ENCODE measurements around the gene SFMBT1. TPM values are rescaled to one million over a fixed set of nuclear protein-coding genes. Genes with fewer than 3 reads are reported as not detected.

The SFMBT1 gene
- total RNA-seq, 4 donors from 2014 or later, result 16.1 to 45.4 (median 23.0) TPM

DNA sequence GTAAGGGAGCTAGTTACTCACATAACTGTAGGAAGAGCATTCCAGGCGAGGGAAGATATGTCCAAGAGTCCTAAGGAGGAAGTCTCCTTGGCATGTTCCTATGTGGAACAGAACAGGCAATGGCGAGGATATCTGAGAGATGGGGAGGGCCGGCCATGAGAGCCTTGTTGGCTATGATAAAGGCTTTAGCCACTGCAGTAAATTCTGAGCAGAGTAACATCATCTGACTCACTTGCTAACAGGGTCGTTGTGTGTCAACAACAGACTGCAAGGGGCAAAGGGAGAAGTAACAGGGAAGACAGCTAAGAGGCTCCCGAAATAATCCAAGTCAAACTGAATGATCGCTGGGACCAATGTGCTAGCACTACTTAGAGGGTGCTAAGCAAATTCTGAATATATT is 21.6 kb downstream of the SFMBT1 start:
- TF ChIP-seq POLR2A (IDR thresholded peaks at IDR 0.05), result no peak
- TF ChIP-seq, protein P1, sequence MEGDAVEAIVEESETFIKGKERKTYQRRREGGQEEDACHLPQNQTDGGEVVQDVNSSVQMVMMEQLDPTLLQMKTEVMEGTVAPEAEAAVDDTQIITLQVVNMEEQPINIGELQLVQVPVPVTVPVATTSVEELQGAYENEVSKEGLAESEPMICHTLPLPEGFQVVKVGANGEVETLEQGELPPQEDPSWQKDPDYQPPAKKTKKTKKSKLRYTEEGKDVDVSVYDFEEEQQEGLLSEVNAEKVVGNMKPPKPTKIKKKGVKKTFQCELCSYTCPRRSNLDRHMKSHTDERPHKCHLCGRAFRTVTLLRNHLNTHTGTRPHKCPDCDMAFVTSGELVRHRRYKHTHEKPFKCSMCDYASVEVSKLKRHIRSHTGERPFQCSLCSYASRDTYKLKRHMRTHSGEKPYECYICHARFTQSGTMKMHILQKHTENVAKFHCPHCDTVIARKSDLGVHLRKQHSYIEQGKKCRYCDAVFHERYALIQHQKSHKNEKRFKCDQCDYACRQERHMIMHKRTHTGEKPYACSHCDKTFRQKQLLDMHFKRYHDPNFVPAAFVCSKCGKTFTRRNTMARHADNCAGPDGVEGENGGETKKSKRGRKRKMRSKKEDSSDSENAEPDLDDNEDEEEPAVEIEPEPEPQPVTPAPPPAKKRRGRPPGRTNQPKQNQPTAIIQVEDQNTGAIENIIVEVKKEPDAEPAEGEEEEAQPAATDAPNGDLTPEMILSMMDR (IDR thresholded peaks at IDR 0.05), result no peak
- Histone ChIP-seq H3K36me3 (no peaks in the 10 kb centered on the region), H3K4me3 (no peak overlapping the region), H3K9me3 (no peaks in the 10 kb centered on the region), H3K27ac (no peak overlapping the region), H3K4me1 (no peaks in the 10 kb centered on the region), H3K27me3 (no peaks in the 10 kb centered on the region)
- no peak for DNase-seq

DNA sequence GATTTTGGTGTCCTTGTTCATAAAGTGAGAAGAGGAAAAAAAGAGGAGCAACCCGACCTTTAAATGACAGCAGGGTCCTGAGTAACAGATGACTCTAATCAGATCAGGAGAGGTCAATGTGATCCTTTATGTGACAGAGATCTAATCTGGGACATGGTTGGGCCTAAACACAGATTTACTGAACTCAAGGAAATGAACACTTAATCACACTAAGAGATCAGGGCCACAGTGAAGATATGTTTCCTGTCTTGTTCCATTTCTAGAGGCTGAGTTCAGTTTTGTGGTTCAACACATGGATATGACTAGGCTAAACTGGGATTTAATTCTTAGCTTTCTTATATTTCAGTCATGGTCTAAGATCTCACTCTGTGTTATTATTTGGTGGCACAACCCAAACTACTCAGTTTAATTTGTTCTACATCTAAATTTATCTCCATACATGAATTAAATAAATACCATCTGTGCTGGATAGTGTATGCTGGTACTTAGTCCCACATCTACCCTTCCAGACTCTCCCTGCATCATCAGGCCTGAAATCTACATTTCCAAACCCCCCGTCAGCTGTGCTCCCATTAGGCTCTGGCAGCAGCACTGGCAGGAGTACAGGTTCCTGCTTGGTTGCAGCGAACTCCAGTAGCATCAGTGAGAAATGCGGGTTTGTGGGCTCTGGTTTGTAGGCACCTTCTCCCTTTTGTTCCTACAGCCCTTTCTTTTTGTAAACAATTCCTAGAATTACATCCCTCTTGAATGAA is 22.6 kb downstream of the SFMBT1 start:
- no peaks in the 10 kb centered on the region for H3K27me3 ChIP-seq
- no peaks in the 10 kb centered on the region for H3K4me1 ChIP-seq
- TF ChIP-seq, protein P1 (IDR thresholded peaks at IDR 0.05), result no peak
- no peak for TF ChIP-seq POLR2A (IDR thresholded peaks at IDR 0.05)
- DNase-seq, result no peak
- H3K36me3 ChIP-seq, result no peaks in the 10 kb centered on the region
- H3K27ac ChIP-seq, result no peak overlapping the region
- H3K4me3 ChIP-seq, result no peak overlapping the region
- no peaks in the 10 kb centered on the region for H3K9me3 ChIP-seq

DNA sequence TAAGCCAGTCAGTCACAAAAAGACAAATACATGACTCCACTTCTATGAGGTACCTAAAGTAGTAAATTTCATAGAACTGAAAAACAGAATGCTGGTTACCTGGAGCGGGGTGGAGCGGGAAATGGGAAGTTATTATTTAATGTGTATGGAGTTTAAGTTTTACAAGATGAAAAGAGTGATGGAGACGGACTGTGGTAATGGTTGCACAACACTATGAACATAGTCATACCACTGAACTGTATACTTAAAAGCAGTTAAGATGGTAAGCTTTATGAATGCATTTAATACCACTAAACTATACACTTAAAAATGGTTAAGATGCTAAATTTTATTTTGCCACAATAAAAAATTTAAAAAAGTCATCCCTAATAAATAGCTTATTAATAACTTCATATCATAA is 23.2 kb downstream of the SFMBT1 start:
- DNase-seq, result no peak
- Histone ChIP-seq H3K4me1 (no peaks in the 10 kb centered on the region), H3K27ac (no peak overlapping the region), H3K4me3 (no peak overlapping the region), H3K36me3 (no peaks in the 10 kb centered on the region), H3K9me3 (no peaks in the 10 kb centered on the region), H3K27me3 (no peaks in the 10 kb centered on the region)
- TF ChIP-seq POLR2A (IDR thresholded peaks at IDR 0.05), result no peak
- TF ChIP-seq, protein P1 (IDR thresholded peaks at IDR 0.05), result no peak

DNA sequence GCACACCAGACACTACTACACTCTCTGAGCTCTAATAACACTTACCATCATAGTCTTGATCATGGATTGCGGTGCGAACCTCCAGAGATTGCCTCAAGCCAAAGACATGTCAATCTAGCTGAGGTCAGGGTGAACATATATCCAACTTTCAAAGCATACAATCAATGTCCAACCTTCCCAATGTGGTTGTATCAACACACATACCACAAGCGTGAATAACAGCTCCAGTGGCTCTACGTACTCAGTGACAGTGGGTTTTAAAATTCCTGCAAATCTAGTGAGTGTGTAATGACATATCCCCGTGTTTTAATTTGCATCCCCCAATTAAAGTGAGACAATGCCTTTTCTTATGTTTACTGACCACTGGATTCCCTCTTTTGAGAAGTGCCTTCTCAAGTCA is 29.6 kb downstream of the SFMBT1 start:
- no peaks in the 10 kb centered on the region for H3K27me3 ChIP-seq

DNA sequence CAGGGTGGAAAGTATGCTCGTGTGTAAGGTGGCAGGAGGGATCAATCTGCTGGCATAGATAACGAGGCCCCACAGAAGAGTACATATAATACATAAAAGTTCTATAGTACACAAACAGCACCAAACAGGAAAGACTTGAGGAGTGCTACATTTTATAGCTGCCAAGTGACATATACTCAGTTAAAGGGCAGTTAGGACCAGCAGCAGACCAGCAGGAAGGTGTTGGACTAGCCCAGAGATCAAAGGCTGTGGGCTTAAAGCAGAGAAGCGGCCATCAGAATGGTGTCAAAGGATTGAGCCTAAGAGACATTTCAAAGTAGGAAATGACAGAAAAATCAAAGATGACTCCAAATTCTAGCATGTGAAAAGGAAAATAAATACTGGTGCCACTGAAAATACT is 34.5 kb downstream of the SFMBT1 start:
- no peak for TF ChIP-seq POLR2A (IDR thresholded peaks at IDR 0.05)
- TF ChIP-seq, protein P1 (IDR thresholded peaks at IDR 0.05), result no peak
- Histone ChIP-seq H3K36me3 (no peaks in the 10 kb centered on the region), H3K27ac (no peak overlapping the region), H3K27me3 (no peaks in the 10 kb centered on the region), H3K4me3 (no peak overlapping the region), H3K4me1 (no peaks in the 10 kb centered on the region), H3K9me3 (no peaks in the 10 kb centered on the region)
- no peak for DNase-seq

More for the DNA sequence above, 29.6 kb downstream of the SFMBT1 start:
- Histone ChIP-seq H3K9me3 (no peaks in the 10 kb centered on the region), H3K4me1 (no peaks in the 10 kb centered on the region), H3K36me3 (no peaks in the 10 kb centered on the region), H3K4me3 (no peak overlapping the region), H3K27ac (no peak overlapping the region)
- TF ChIP-seq, protein P1 (IDR thresholded peaks at IDR 0.05), result no peak
- no peak for TF ChIP-seq POLR2A (IDR thresholded peaks at IDR 0.05)
- DNase-seq, result no peak

Data from Peyer's patch (tissue), 4 donors.